Endothelial cell of umbilical vein (primary cell): ENCODE results near the gene WDR48. TPM values are rescaled to one million over a fixed set of nuclear protein-coding genes. Genes with fewer than 3 reads are reported as not detected.

Experiments
- BruUV-seq: library from RNA; stranded (reverse); fragments of 400-500 nt; replicated peaks from 2 replicates; lab custom pipeline; 2021; lab: Mats Ljungman, UMichigan
- CTCF ChIA-PET: fragments of 300-600, 350-600 bp; sonication (Branson Sonifier 250); formaldehyde crosslinking; loops from one replicate; lab custom pipeline; 2021; ENCODE audit warnings: antibody characterized with exemption, inconsistent platforms; lab: Charles Lee
- POLR2A ChIA-PET: fragments of 300-600, 350-600 bp; sonication (Branson Sonifier 250); formaldehyde crosslinking; loops from one replicate; lab custom pipeline; 2021; ENCODE audit warnings: antibody characterized with exemption, inconsistent platforms; lab: Charles Lee
- DNase-seq: peaks from one replicate; pipeline ENCODE4 v3.0.0-alpha.2; 2011; ENCODE audit warnings: low read depth, low spot score
- FAIRE-seq: peaks from 2 replicates; lab custom pipeline; 2011; peaks lifted over from hg19 to GRCh38; lab: Jason Lieb, UNC
- H2AFZ ChIP-seq: 2 replicates; pipeline ENCODE4 v1.6.0; 2012; ENCODE audit warnings: low read depth, low read length, control low read depth, inconsistent platforms
- H3K27ac ChIP-seq: 2 replicates; pipeline ENCODE4 v1.5.1; 2011; ENCODE audit warnings: low read depth, mild to moderate bottlenecking, control low read depth, low read length, moderate library complexity; ENCODE audit not compliant: insufficient read depth
- H3K27me3 ChIP-seq, 2 experiments: 2 replicates each; pipeline versions ENCODE4 v1.6.0 to v1.6.1; 2011; ENCODE audit warnings: low read length in 2 of 2, mixed read lengths in 1 of 2; ENCODE audit not compliant: control insufficient read depth in 2 of 2, insufficient read depth in 2 of 2
- H3K36me3 ChIP-seq, 2 experiments: 2 replicates in 1 of 2; 3 replicates in 1 of 2; pipeline ENCODE4 v1.5.1; 2011; ENCODE audit warnings: low read length in 2 of 2, mild to moderate bottlenecking in 1 of 2, moderate library complexity in 1 of 2; ENCODE audit not compliant: control insufficient read depth in 2 of 2, insufficient read depth in 2 of 2; ENCODE audit errors: extremely low read depth in 1 of 2
- H3K4me1 ChIP-seq: 3 replicates; pipeline ENCODE4 v1.5.1; 2011; ENCODE audit warnings: mild to moderate bottlenecking, low read length; ENCODE audit not compliant: control insufficient read depth, insufficient read depth; ENCODE audit errors: extremely low read depth
- H3K4me2 ChIP-seq: 2 replicates; pipeline ENCODE4 v1.6.1; 2011; ENCODE audit warnings: low read length, control low read depth, mixed read lengths; ENCODE audit not compliant: insufficient read depth
- H3K4me3 ChIP-seq, 3 experiments: fragments of 200-600 bp in 1 of 3; sonication (generic), shearing (Covaris generic) in 1 of 3; replicated peaks in 1 of 3; 2 replicates each; pipeline ENCODE4 v1.5.1; 2011 to 2016; ENCODE audit warnings: control low read depth in 3 of 3, low read length in 3 of 3, mild to moderate bottlenecking in 2 of 3, inconsistent platforms in 1 of 3, low read depth in 1 of 3, moderate library complexity in 1 of 3; ENCODE audit not compliant: insufficient read depth in 1 of 3
- H3K79me2 ChIP-seq: 2 replicates; pipeline ENCODE4 v1.6.0; 2012; ENCODE audit warnings: low read length, inconsistent platforms; ENCODE audit not compliant: control insufficient read depth, insufficient read depth
- H3K9ac ChIP-seq: replicated peaks from 2 replicates; pipeline ENCODE3; 2011; ENCODE audit warnings: low read length, control low read depth; ENCODE audit not compliant: insufficient read depth; ENCODE audit errors: extremely low read depth
- H3K9me1 ChIP-seq: replicated peaks from 3 replicates; pipeline ENCODE4 v1.6.0; 2011; ENCODE audit warnings: mild to moderate bottlenecking, low read length; ENCODE audit not compliant: control insufficient read depth, insufficient read depth; ENCODE audit errors: extremely low read depth
- H3K9me3 ChIP-seq: replicated peaks from 2 replicates; pipeline ENCODE4 v1.5.1; 2012; ENCODE audit warnings: low read length, inconsistent platforms; ENCODE audit not compliant: control insufficient read depth, insufficient read depth
- H4K20me1 ChIP-seq: replicated peaks from 2 replicates; pipeline ENCODE3; 2011; ENCODE audit warnings: mild to moderate bottlenecking, low read length; ENCODE audit not compliant: control insufficient read depth, insufficient read depth; ENCODE audit errors: extremely low read depth
- FOS ChIP-seq: IDR thresholded peaks from 2 replicates; pipeline ENCODE4 v1.6.1; 2011; ENCODE audit warnings: mild to moderate bottlenecking, low read length, moderate library complexity, borderline replicate concordance; ENCODE audit not compliant: insufficient read depth
- GATA2 ChIP-seq: IDR thresholded peaks from 2 replicates; pipeline ENCODE4 v1.7.0; 2011; ENCODE audit warnings: low read depth, mild to moderate bottlenecking, moderate library complexity, mixed read lengths, low read length; ENCODE audit not compliant: insufficient read length, insufficient read depth
- JUN ChIP-seq: IDR thresholded peaks from 2 replicates; pipeline ENCODE4 v1.6.1; 2011; ENCODE audit warnings: borderline replicate concordance, low read depth; ENCODE audit not compliant: insufficient read length, insufficient read depth
- MYC ChIP-seq: IDR thresholded peaks from one replicate; pipeline ENCODE4 v1.6.1; 2011; ENCODE audit warnings: mild to moderate bottlenecking, low read depth, low read length
- POLR2A ChIP-seq: IDR thresholded peaks from 2 replicates; pipeline ENCODE4 v1.6.1; 2012; ENCODE audit warnings: low read depth, mild to moderate bottlenecking, control low read depth, low read length
- dilution Hi-C: fragments of 300-500 bp; cut with MboI; formaldehyde crosslinking; loops from one replicate; pipeline ENCODE4 v1.15.0; 2019; ENCODE audit warnings: low sequenced_read_pairs; ENCODE audit not compliant: extremely low pct_ligation_motif_present
- intact Hi-C: fragments of 100-400 bp; cut with micrococcal nuclease; formaldehyde crosslinking; loops from one replicate; pipeline ENCODE4 v1.10.0; 2022
- polyA plus RNA-seq, 4 experiments: library from polyadenylated mRNA; depleted of rRNA in 3 of 4; stranded (reverse) in 3 of 4; unstranded in 1 of 4; fragments of >200 nt; gene quantifications; 2 replicates each; pipeline versions ENCODE4 v1.2.1 to v1.2.3, GENCODE V29; 2011 to 2012; ENCODE audit warnings: missing spikeins in 1 of 4
- total RNA-seq: library from RNA; stranded (reverse); gene quantifications from 2 replicates; pipeline ENCODE4 v1.2.3, GENCODE V29; 2021

WDR48 gene
- total and polyA plus RNA-seq, 2 donors (not counting 3 experiments of a cell fraction or from before 2014, with no cell fraction given) = 13.7 to 25.3 TPM

- CTCF ChIA-PET = interaction anchor here (1.8 kb wide), 1 partner anchor 33 kb away, joined by 4 read pairs; no protein-coding TSS in a partner anchor
Observed at GRCh38 chr3:39133093-39133490, 81.3 kb downstream of the WDR48 start.

GRCh38 chr3:39133822-39134221, 82.0 kb downstream of the WDR48 start:
- Histone ChIP-seq H3K9me1 (no peaks in the 10 kb centered on the region), H3K9me3 (no peaks in the 10 kb centered on the region), H2AFZ (no peak overlapping the region), H3K36me3 (peaks cover 0 to 3% of the 10 kb centered on the region in 2 experiments), H3K27ac (no peak overlapping the region), H3K4me3 (no peak overlapping the region), H3K9ac (no peak overlapping the region), H4K20me1 (no peaks in the 10 kb centered on the region), H3K79me2 (no peaks in the 10 kb centered on the region), H3K4me2 (no peak overlapping the region), H3K4me1 (peaks cover 9% of the 10 kb centered on the region), H3K27me3 (no peaks in the 10 kb centered on the region)
- DNase-seq (no peak), FAIRE-seq (no peak)
- POLR2A ChIA-PET = no interaction called here
- dilution Hi-C loops (no loop called here), intact Hi-C loops (no loop called here)
- TF ChIP-seq GATA2 (no peak), MYC (no peak), FOS (no peak)
- CTCF ChIA-PET = interaction anchor here (1.0 to 1.5 kb wide), 2 partner anchors 8 to 57 kb away, joined by 4 to 7 read pairs; no protein-coding TSS in a partner anchor
- BruUV-seq = no TSS peak

More at GRCh38 chr3:39133093-39133490, 81.3 kb downstream of the WDR48 start:
- DNase-seq = no peak
- H3K4me2 ChIP-seq = no peak overlapping the region
- no peaks in the 10 kb centered on the region for H3K79me2 ChIP-seq
- no TSS peak for BruUV-seq
- H3K9me3 ChIP-seq = no peaks in the 10 kb centered on the region
- dilution Hi-C loops = no loop called here
- H3K9me1 ChIP-seq = no peaks in the 10 kb centered on the region
- H3K27me3 ChIP-seq = no peaks in the 10 kb centered on the region
- no peak for FAIRE-seq
- H3K9ac ChIP-seq = no peak overlapping the region
- intact Hi-C loops = no loop called here
- H3K36me3 ChIP-seq = peaks cover 0 to 3% of the 10 kb centered on the region in 2 experiments
- POLR2A ChIA-PET = no interaction called here
- H4K20me1 ChIP-seq = no peaks in the 10 kb centered on the region
- no peak overlapping the region for H2AFZ ChIP-seq
- no peak overlapping the region for H3K27ac ChIP-seq
- TF ChIP-seq MYC = no peak
- no peak for TF ChIP-seq JUN
- TF ChIP-seq POLR2A = no peak
- no peak overlapping the region for H3K4me3 ChIP-seq
- peaks cover 9% of the 10 kb centered on the region for H3K4me1 ChIP-seq
